Neuronal stem cell (in vitro differentiated cells): ENCODE measurements around the gene IL6ST.
"Not testable (repeated sequence)": the region's sequence is repeated elsewhere in the genome, so short reads cannot be mapped to it uniquely, and the experiment has no call there.

ENCODE experiments used
- DNase-seq: peaks from one replicate; pipeline ENCODE4 v3.0.0-alpha.2; 2013; ENCODE audit warnings: low spot score
- H2AFZ ChIP-seq: one replicate; pipeline ENCODE4 v1.6.1; 2013; ENCODE audit warnings: mild to moderate bottlenecking, low read length, inconsistent platforms
- H2AK5ac ChIP-seq: 2 replicates; pipeline ENCODE4 v1.6.1; 2013; ENCODE audit warnings: low read depth, mild to moderate bottlenecking, inconsistent platforms, low read length, moderate library complexity, mixed read lengths
- H2BK120ac ChIP-seq: 2 replicates; pipeline ENCODE4 v1.6.1; 2013; ENCODE audit warnings: low read depth, mild to moderate bottlenecking, inconsistent platforms, low read length, moderate library complexity, mixed read lengths
- H2BK12ac ChIP-seq: one replicate; pipeline ENCODE4 v1.6.1; 2013; ENCODE audit warnings: low read length, inconsistent platforms
- H2BK15ac ChIP-seq: 2 replicates; pipeline ENCODE4 v1.6.1; 2013; ENCODE audit warnings: mild to moderate bottlenecking, low read length, inconsistent platforms, mixed read lengths
- H2BK5ac ChIP-seq: one replicate; pipeline ENCODE4 v1.6.1; 2013; ENCODE audit warnings: inconsistent platforms, mild to moderate bottlenecking, low read length, moderate library complexity
- H3K14ac ChIP-seq: one replicate; pipeline ENCODE4 v1.6.1; 2013; ENCODE audit warnings: low read length, inconsistent platforms
- H3K18ac ChIP-seq: 2 replicates; pipeline ENCODE4 v1.6.1; 2013; ENCODE audit warnings: low read length, inconsistent platforms
- H3K23ac ChIP-seq: 2 replicates; pipeline ENCODE4 v1.6.1; 2013; ENCODE audit warnings: low read depth, mild to moderate bottlenecking, mixed read lengths, low read length, inconsistent platforms; ENCODE audit not compliant: poor library complexity
- H3K27ac ChIP-seq: replicated peaks from 3 replicates; pipeline ENCODE4 v1.5.1; 2013; ENCODE audit warnings: low read length, inconsistent platforms
- H3K27me3 ChIP-seq, 3 experiments: 2 replicates each; pipeline ENCODE4 v1.6.1; 2013; ENCODE audit warnings: low read length in 3 of 3, mild to moderate bottlenecking in 2 of 3, inconsistent platforms in 1 of 3, low read depth in 1 of 3, mixed read lengths in 1 of 3, moderate library complexity in 1 of 3; ENCODE audit not compliant: control insufficient read depth in 3 of 3, insufficient read depth in 3 of 3
- H3K36me3 ChIP-seq, 2 donors: replicated peaks in 1 of 2; 2 replicates each; pipeline ENCODE4 v1.6.1; 2013; ENCODE audit warnings: low read length in 2 of 2; ENCODE audit not compliant: control insufficient read depth in 2 of 2, insufficient read depth in 2 of 2
- H3K4ac ChIP-seq: 2 replicates; pipeline ENCODE4 v1.6.1; 2013; ENCODE audit warnings: inconsistent platforms, mild to moderate bottlenecking, low read length, moderate library complexity
- H3K4me1 ChIP-seq, 2 donors: 1 replicate in 1 of 2; 2 replicates in 1 of 2; pipeline ENCODE4 v1.6.1; 2013; ENCODE audit warnings: low read length in 2 of 2, low read depth in 1 of 2; ENCODE audit not compliant: control insufficient read depth in 2 of 2, insufficient read depth in 1 of 2
- H3K4me2 ChIP-seq: one replicate; pipeline ENCODE4 v1.6.1; 2013; ENCODE audit warnings: mild to moderate bottlenecking, low read length, inconsistent platforms; ENCODE audit not compliant: insufficient read depth, poor library complexity, severe bottlenecking
- H3K4me3 ChIP-seq, 2 donors: 2 replicates each; pipeline ENCODE4 v1.5.1; 2013; ENCODE audit warnings: low read length in 2 of 2, mild to moderate bottlenecking in 2 of 2, inconsistent platforms in 1 of 2, moderate library complexity in 1 of 2
- H3K79me1 ChIP-seq: one replicate; pipeline ENCODE4 v1.6.1; 2013; ENCODE audit warnings: low read depth, mild to moderate bottlenecking, inconsistent platforms, low read length, moderate library complexity
- H3K9ac ChIP-seq: one replicate; pipeline ENCODE4 v1.6.1; 2013; ENCODE audit warnings: mild to moderate bottlenecking, low read depth, low read length, inconsistent platforms; ENCODE audit not compliant: poor library complexity
- H3K9me3 ChIP-seq, 2 donors: replicated peaks in 1 of 2; 2 replicates each; pipeline versions ENCODE3 to v1.6.1; 2013; ENCODE audit warnings: low read length in 2 of 2, mild to moderate bottlenecking in 2 of 2, inconsistent platforms in 1 of 2, low read depth in 1 of 2, mixed read lengths in 1 of 2, moderate library complexity in 1 of 2; ENCODE audit not compliant: control insufficient read depth in 2 of 2, insufficient read depth in 1 of 2
- H4K8ac ChIP-seq: one replicate; pipeline ENCODE4 v1.6.1; 2013; ENCODE audit warnings: low read depth, mild to moderate bottlenecking, inconsistent platforms, low read length, moderate library complexity
- H4K91ac ChIP-seq: one replicate; pipeline ENCODE4 v1.6.1; 2013; ENCODE audit warnings: low read length, low read depth, mild to moderate bottlenecking, inconsistent platforms; ENCODE audit not compliant: poor library complexity
- WGBS, 2 donors: extraction: QIAGEN DNeasy Blood & Tissue Kit; methylation state at CpG; one replicate each; pipeline ENCODE4 v1.1.7; 2013; ENCODE audit warnings: missing lambda C conversion rate in 2 of 2, mixed read lengths in 1 of 2; ENCODE audit not compliant: insufficient read length in 2 of 2, insufficient replicate concordance in 1 of 2; ENCODE audit errors: extremely low coverage in 2 of 2; 5-methylcytosine and 5-hydroxymethylcytosine counted together

Gene IL6ST

DNA sequence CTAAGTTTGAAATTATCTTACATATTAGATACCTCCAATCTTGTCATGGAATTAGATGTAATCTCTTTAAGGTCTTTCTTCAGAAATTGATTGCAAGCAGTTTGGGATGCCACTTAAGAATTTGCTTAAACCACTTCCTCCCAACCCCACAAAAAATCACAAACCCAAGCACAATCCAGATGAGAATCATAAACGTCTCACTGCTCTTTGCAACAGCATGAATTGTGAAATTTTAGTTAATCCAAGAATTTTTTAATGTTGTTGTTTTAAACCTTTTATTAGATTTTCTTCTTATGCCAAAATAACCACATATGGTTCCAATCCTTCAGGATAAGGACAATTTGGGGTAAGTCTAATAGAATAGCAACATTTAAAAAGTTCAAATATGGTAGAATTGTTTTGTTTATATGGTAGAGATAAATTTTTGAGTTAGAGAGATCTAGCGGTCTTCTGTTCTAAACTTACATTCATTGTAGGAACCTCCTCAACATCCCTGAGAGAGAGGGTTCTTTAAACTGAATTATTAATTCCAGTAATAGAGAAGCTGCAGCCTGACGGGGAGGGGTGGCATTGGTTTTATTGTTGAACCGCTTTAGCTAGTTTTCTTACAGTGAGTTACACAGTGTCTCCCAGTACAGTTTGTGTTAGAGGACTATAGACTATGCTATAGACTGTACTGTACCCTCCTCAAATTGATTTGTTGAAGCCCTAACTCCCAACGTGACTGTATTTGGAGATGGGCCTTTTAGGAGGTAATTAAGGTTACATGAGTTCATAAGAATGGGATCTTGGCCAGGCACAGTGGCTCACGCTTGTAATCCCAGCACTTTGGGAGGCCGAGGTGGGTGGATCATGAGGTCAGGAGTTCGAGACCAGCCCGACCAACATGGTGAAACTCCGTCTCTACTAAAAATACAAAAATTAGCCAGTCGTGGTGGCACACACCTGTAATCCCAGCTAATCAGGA is 24.8 kb upstream of the IL6ST start:
- no peak overlapping the region for H2BK120ac ChIP-seq
- H2AFZ ChIP-seq = no peak overlapping the region
- no peak for DNase-seq
- H3K9me3 ChIP-seq = no peaks in the 10 kb centered on the region
- WGBS, 2 donors = no CpG with 5 or more reads among the region's 11 CpGs
- no peak overlapping the region for H3K4me3 ChIP-seq
- H3K9ac ChIP-seq = no peak overlapping the region
- H3K27ac ChIP-seq = no peak overlapping the region
- H3K4ac ChIP-seq = no peak overlapping the region
- H3K23ac ChIP-seq = no peak overlapping the region
- no peak overlapping the region for H4K8ac ChIP-seq
- no peak overlapping the region for H3K4me2 ChIP-seq
- H2AK5ac ChIP-seq = no peak overlapping the region
- H2BK12ac ChIP-seq = no peak overlapping the region
- no peaks in the 10 kb centered on the region for H3K4me1 ChIP-seq
- no peak overlapping the region for H3K14ac ChIP-seq
- H3K79me1 ChIP-seq = no peaks in the 10 kb centered on the region
- no peak overlapping the region for H3K18ac ChIP-seq
- no peak overlapping the region for H2BK5ac ChIP-seq
- H3K36me3 ChIP-seq = no peaks in the 10 kb centered on the region
- no peak overlapping the region for H4K91ac ChIP-seq
- no peaks in the 10 kb centered on the region for H3K27me3 ChIP-seq
- no peak overlapping the region for H2BK15ac ChIP-seq

DNA sequence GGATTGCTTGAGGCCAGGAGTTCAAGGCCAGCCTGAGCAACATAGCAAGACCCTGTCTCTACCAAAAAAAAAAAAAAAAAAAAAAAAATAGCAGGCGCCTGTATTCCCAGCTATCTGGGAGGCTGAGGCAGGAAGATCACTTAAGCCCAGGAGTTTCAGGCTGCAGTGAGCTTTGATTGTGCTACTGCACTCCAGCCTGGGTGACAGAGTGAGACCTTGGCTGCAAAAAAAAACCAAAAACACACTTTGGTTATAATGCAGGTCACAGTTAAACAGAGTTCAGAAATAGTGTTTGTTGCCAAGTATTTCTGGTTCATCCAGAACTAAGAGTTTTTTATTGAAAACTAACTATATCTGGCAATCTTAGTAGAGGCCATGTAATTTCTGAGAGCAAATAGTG is 24.1 kb upstream of the IL6ST start:
- no CpG with 5 or more reads among the region's 1 CpG for whole genome bisulfite sequencing, 2 donors

DNA sequence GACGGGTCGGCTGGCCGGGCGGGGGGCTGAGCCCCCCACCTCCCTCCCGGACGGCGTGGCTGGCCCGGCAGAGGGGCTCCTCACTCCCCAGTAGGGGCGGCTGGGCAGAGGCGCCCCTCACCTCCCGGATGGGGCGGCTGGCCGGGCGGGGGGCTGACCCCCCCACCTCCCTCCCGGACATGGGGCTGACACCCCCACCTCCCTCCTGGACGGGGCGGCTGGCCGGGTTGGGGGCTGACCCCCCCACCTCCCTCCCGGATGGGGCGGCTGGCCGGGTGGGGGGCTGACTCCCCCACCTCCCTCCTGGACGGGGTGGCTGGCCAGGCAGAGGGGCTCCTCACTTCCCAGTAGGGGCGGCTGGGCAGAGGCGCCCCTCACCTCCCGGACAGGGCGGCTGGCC is 19.9 kb upstream of the IL6ST start:
- not testable (repeated sequence) for H3K4me2 ChIP-seq, H3K27ac ChIP-seq, H2AK5ac ChIP-seq, H2BK12ac ChIP-seq, H3K36me3 ChIP-seq, H3K79me1 ChIP-seq, H2AFZ ChIP-seq, H3K4me3 ChIP-seq, H3K18ac ChIP-seq, H2BK5ac ChIP-seq, H2BK120ac ChIP-seq, H3K9ac ChIP-seq, H3K4ac ChIP-seq, DNase-seq, H4K91ac ChIP-seq, H3K27me3 ChIP-seq, H2BK15ac ChIP-seq, H3K4me1 ChIP-seq, H3K14ac ChIP-seq, H4K8ac ChIP-seq, H3K23ac ChIP-seq, H3K9me3 ChIP-seq
- no CpG with 5 or more reads among the region's 26 CpGs for WGBS, 2 donors

More for the DNA sequence above, 24.1 kb upstream of the IL6ST start:
- Histone ChIP-seq H3K27ac (no peak overlapping the region), H2BK12ac (no peak overlapping the region), H4K8ac (no peak overlapping the region), H4K91ac (no peak overlapping the region), H2BK5ac (no peak overlapping the region), H3K9me3 (no peaks in the 10 kb centered on the region), H2AK5ac (no peak overlapping the region), H3K9ac (no peak overlapping the region), H3K4ac (no peak overlapping the region), H3K23ac (no peak overlapping the region), H3K4me2 (no peak overlapping the region), H3K4me3 (no peak overlapping the region), H3K4me1 (no peaks in the 10 kb centered on the region), H3K36me3 (no peaks in the 10 kb centered on the region), H2BK15ac (no peak overlapping the region), H2BK120ac (no peak overlapping the region), H3K18ac (no peak overlapping the region), H3K14ac (no peak overlapping the region), H3K27me3 (no peaks in the 10 kb centered on the region), H2AFZ (no peak overlapping the region), H3K79me1 (no peaks in the 10 kb centered on the region)
- no peak for DNase-seq

DNA sequence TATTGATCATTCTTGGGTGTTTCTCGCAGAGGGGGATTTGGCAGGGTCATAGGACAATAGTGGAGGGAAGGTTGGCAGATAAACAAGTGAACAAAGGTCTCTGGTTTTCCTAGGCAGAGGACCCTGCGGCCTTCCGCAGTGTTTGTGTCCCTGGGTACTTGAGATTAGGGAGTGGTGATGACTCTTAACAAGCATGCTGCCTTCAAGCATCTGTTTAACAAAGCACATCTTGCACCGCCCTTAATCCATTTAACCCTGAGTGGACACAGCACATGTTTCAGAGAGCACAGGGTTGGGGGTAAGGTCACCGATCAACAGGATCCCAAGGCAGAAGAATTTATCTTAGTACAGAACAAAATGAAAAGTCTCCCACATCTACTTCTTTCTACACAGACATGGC is 19.2 kb upstream of the IL6ST start:
- H3K79me1 ChIP-seq, H2AK5ac ChIP-seq, H2BK5ac ChIP-seq, DNase-seq, H3K9me3 ChIP-seq, H3K23ac ChIP-seq, H2BK15ac ChIP-seq, H3K4ac ChIP-seq, H3K27me3 ChIP-seq, H2BK120ac ChIP-seq, H4K8ac ChIP-seq, H3K14ac ChIP-seq, H3K4me2 ChIP-seq, H3K4me3 ChIP-seq, H3K27ac ChIP-seq, H3K18ac ChIP-seq, H3K9ac ChIP-seq, H2BK12ac ChIP-seq, H4K91ac ChIP-seq, H3K4me1 ChIP-seq, H2AFZ ChIP-seq, H3K36me3 ChIP-seq: not testable (repeated sequence)
- WGBS, 2 donors = no CpG with 5 or more reads among the region's 5 CpGs
